ENCODE measurements around the gene AFTPH. TPM values are rescaled to one million over a fixed set of nuclear protein-coding genes. Genes with fewer than 3 reads are reported as not detected.

The AFTPH gene
- total and polyA plus RNA-seq, 9 of the 15 experiments (the other 6 are each of a cell fraction or from before 2014, with no cell fraction given), result 8.0 to 26.2 (median 13.8) TPM

GRCh38 chr2:64639691-64640090 is 115.6 kb downstream of the AFTPH start (continued):
- TF ChIP-seq REST (IDR thresholded peaks at IDR 0.05; ENCODE audit: borderline replicate concordance), result no peak
- no peak for TF ChIP-seq REST (CRISPR knock-in tag; IDR thresholded peaks at IDR 0.05; ENCODE audit: low read depth)
- TF ChIP-seq ZNF785 (CRISPR knock-in tag; IDR thresholded peaks at IDR 0.05), result no peak
- no peak for TF ChIP-seq CCAR2 (IDR thresholded peaks at IDR 0.05; ENCODE audit: low read depth, low read length)

All from K562 (cell line).